Erythroblast (primary cell): ENCODE data around the gene SNX1.

Experiments used
- GATA1 ChIP-seq: IDR thresholded peaks from 2 replicates; pipeline ENCODE4 v1.6.1; 2011; ENCODE audit warnings: low read depth, mild to moderate bottlenecking, control low read depth, low read length, moderate library complexity
- POLR2A ChIP-seq: IDR thresholded peaks from 2 replicates; pipeline ENCODE4 v1.6.1; 2011; ENCODE audit warnings: mild to moderate bottlenecking, low read length

GRCh38 chr15:64122444-64122843 lies 26.7 kb downstream of the SNX1 start:
- TF ChIP-seq POLR2A: no peak
- no peak for TF ChIP-seq GATA1
